K562 (cell line): ENCODE measurements around the gene LUC7L3. TPM values are rescaled to one million over a fixed set of nuclear protein-coding genes. Genes with fewer than 3 reads are reported as not detected.
A peak's percentile ranks its signal among the peaks of the same experiment; 100 is the strongest.

Source experiments
- ATAC-seq: fragments of 200-7000 bp; cut with Tn5 transposase; 3 replicates; pipeline ENCODE4 v1.9.1; 2020; ENCODE audit warnings: moderate library complexity
- BruUV-seq: library from RNA; stranded (reverse); fragments of 400-500 nt; replicated peaks from 2 replicates; lab custom pipeline; 2021; lab: Mats Ljungman, UMichigan
- CTCF ChIA-PET: fragments of 300-600 bp; formaldehyde crosslinking; extraction: SDS; loops from one replicate; lab custom pipeline; 2021; ENCODE audit warnings: low intra/inter-chr PET ratio; lab: Yijun Ruan, JAX
- POLR2A ChIA-PET: fragments of 300-600, 350-650 bp; sonication (Branson Sonifier 250); formaldehyde crosslinking; extraction: SDS; loops from one replicate; lab custom pipeline; 2021; ENCODE audit warnings: antibody characterized with exemption, inconsistent platforms; lab: Yijun Ruan, JAX
- DNase-seq, 4 experiments: peaks; one replicate each; pipeline versions ENCODE4 v3.0.0 to v3.0.0-alpha.2; 2011 to 2018; ENCODE audit warnings: low spot score in 3 of 4, mixed read lengths in 3 of 4; ENCODE audit errors: extremely low read depth in 1 of 4
- FAIRE-seq: peaks from 2 replicates; lab custom pipeline; 2011; peaks lifted over from hg19 to GRCh38; lab: Jason Lieb, UNC
- H2AFZ ChIP-seq: 2 replicates; pipeline ENCODE4 v1.6.0; 2011; ENCODE audit warnings: low read depth, low read length, control low read depth, inconsistent platforms
- H3K27ac ChIP-seq: fragments of 200-600 bp; 3 replicates; pipeline ENCODE4 v1.8.0; 2011; ENCODE audit warnings: low read depth, mild to moderate bottlenecking, control low read depth, inconsistent platforms, low read length, moderate library complexity, mixed read lengths; ENCODE audit errors: extremely low read depth
- H3K27me3 ChIP-seq, 2 experiments: fragments of 300-600 bp in 1 of 2; 2 replicates in 1 of 2; 3 replicates in 1 of 2; pipeline versions ENCODE4 v1.6.0 to v1.8.0; 2011; ENCODE audit warnings: inconsistent platforms in 2 of 2, low read length in 2 of 2, mild to moderate bottlenecking in 1 of 2, mixed read lengths in 1 of 2, moderate library complexity in 1 of 2; ENCODE audit not compliant: control insufficient read depth in 2 of 2, insufficient read depth in 2 of 2
- H3K36me3 ChIP-seq: fragments of 300-600 bp; 3 replicates; pipeline ENCODE4 v1.8.0; 2011; ENCODE audit warnings: mild to moderate bottlenecking, low read length, inconsistent platforms; ENCODE audit not compliant: control insufficient read depth, insufficient read depth
- H3K4me1 ChIP-seq, 2 experiments: fragments of 200-600 bp in 1 of 2; replicated peaks in 1 of 2; 2 replicates in 1 of 2; 3 replicates in 1 of 2; pipeline versions ENCODE4 v1.5.1 to v1.8.0; 2011; ENCODE audit warnings: inconsistent platforms in 2 of 2, low read length in 2 of 2, mild to moderate bottlenecking in 1 of 2, mixed read lengths in 1 of 2, moderate library complexity in 1 of 2; ENCODE audit not compliant: control insufficient read depth in 2 of 2, insufficient read depth in 2 of 2
- H3K4me2 ChIP-seq: 2 replicates; pipeline ENCODE4 v1.6.1; 2011; ENCODE audit warnings: low read length, control low read depth, inconsistent platforms, mixed read lengths; ENCODE audit not compliant: insufficient read depth
- H3K4me3 ChIP-seq: fragments of 200-600 bp; sonication (generic), shearing (Covaris generic); 2 replicates; pipeline ENCODE4 v1.5.1; 2016; ENCODE audit warnings: control low read depth, inconsistent platforms
- H3K79me2 ChIP-seq: fragments of 200-600 bp; 3 replicates; pipeline ENCODE4 v1.8.0; 2011; ENCODE audit warnings: low read length, inconsistent platforms; ENCODE audit not compliant: control insufficient read depth, insufficient read depth
- H3K9ac ChIP-seq, 2 experiments: 2 replicates each; pipeline versions ENCODE4 v1.6.0 to v1.6.1; 2011; ENCODE audit warnings: low read depth in 2 of 2, low read length in 2 of 2, control low read depth in 1 of 2, inconsistent platforms in 1 of 2, mild to moderate bottlenecking in 1 of 2, mixed read lengths in 1 of 2; ENCODE audit not compliant: insufficient read depth in 1 of 2
- H3K9me1 ChIP-seq: one replicate; pipeline ENCODE4 v1.6.0; 2011; ENCODE audit warnings: inconsistent platforms, mild to moderate bottlenecking, low read length, moderate library complexity; ENCODE audit not compliant: control insufficient read depth, insufficient read depth
- H3K9me3 ChIP-seq: replicated peaks from 2 replicates; pipeline ENCODE4 v1.5.1; 2011; ENCODE audit warnings: low read depth, low read length, inconsistent platforms; ENCODE audit not compliant: control insufficient read depth, insufficient read depth
- H4K20me1 ChIP-seq: replicated peaks from 2 replicates; pipeline ENCODE4 v1.6.1; 2011; ENCODE audit warnings: low read length, inconsistent platforms, mixed read lengths; ENCODE audit not compliant: control insufficient read depth, insufficient read depth
- FOXO4 ChIP-seq: fragments of 450-650 bp; formaldehyde crosslinking; IDR thresholded peaks from 2 replicates; pipeline ENCODE4 v1.4.0; 2020; ENCODE audit warnings: mild to moderate bottlenecking, moderate library complexity
- GABPB1 ChIP-seq: sonication (generic); formaldehyde crosslinking; IDR thresholded peaks from 2 replicates; pipeline ENCODE4 v1.8.0; 2022; ENCODE audit warnings: mild to moderate bottlenecking, missing genetic modification reagents
- HIVEP1 ChIP-seq: fragments of 250-450 bp; sonication (Bioruptor Pico); IDR thresholded peaks from 2 replicates; pipeline ENCODE4 v1.4.0; 2020; ENCODE audit warnings: mild to moderate bottlenecking
- USF2 ChIP-seq: sonication (generic); formaldehyde crosslinking; IDR thresholded peaks from 2 replicates; pipeline ENCODE4 v1.5.0; 2020; ENCODE audit warnings: missing genetic modification reagents
- ZNF778 ChIP-seq: fragments of 450-650 bp; formaldehyde crosslinking; IDR thresholded peaks from 2 replicates; pipeline ENCODE4 v1.4.0; 2020; ENCODE audit warnings: mild to moderate bottlenecking, moderate library complexity
- WGBS: fragments of 100-300 bp; shearing (Covaris generic); methylation state at CpG from one replicate; pipeline ENCODE4 v1.1.6; 2016; ENCODE audit warnings: low coverage, mixed read lengths; ENCODE audit not compliant: insufficient coverage; ENCODE audit errors: missing lambda C conversion rate; 5-methylcytosine and 5-hydroxymethylcytosine counted together
- in situ Hi-C: fragments of 300-500 bp; cut with MboI; formaldehyde crosslinking; loops from 4 replicates; pipeline ENCODE4 v1.15.0; 2018; ENCODE audit warnings: inconsistent platforms, mixed read lengths
- intact Hi-C: fragments of 100-400 bp; cut with micrococcal nuclease; formaldehyde crosslinking; loops from 2 replicates; pipeline ENCODE4 v1.14.2; 2022
- polyA plus RNA-seq, 8 experiments: library from polyadenylated mRNA; depleted of rRNA in 4 of 8; stranded (reverse) in 5 of 8; unstranded in 3 of 8; fragments of >200 nt; fragmentation: Nextera tagmentation in 2 of 8; fragmentation: Illumina TruSeq in 1 of 8; extraction: Ambion mirVana in 2 of 8; extraction: Trizol in 1 of 8; gene quantifications; 2 replicates each; pipeline versions ENCODE4 v1.2.1 to v1.2.3, GENCODE V29; 2011 to 2014; ENCODE audit warnings: inconsistent platforms in 1 of 8, missing spikeins in 1 of 8
- total RNA-seq, 7 experiments: library from RNA; depleted of rRNA in 6 of 7; stranded (reverse); fragments of >200 nt in 6 of 7; fragmentation: Illumina TruSeq in 2 of 7; extraction: Trizol in 2 of 7; gene quantifications; 2 replicates each; pipeline versions ENCODE4 v1.2.1 to v1.2.3, GENCODE V29; 2011 to 2021; ENCODE audit warnings: low replicate concordance in 1 of 7
- TF ChIP-seq, protein P1 (sequence below), 2 experiments: fragments of 250-450 bp in 1 of 2; fragments of 450-650 bp in 1 of 2; sonication (Bioruptor Pico) in 1 of 2; IDR thresholded peaks; 2 replicates each; pipeline versions ENCODE4 v1.6.1 to v1.8.0; 2016 to 2021; ENCODE audit warnings: mild to moderate bottlenecking in 2 of 2, moderate library complexity in 2 of 2, missing compliant biosample characterization in 1 of 2, missing genetic modification characterization in 1 of 2
- TF ChIP-seq, protein P2 (sequence below), 2 experiments: fragments of 450-650 bp; IDR thresholded peaks; 2 replicates each; pipeline ENCODE4 v1.6.1; 2016; ENCODE audit warnings: mild to moderate bottlenecking in 2 of 2, borderline replicate concordance in 1 of 2, low read depth in 1 of 2, moderate library complexity in 1 of 2

Gene LUC7L3
- total and polyA plus RNA-seq, 9 of the 15 experiments (the other 6 are each of a cell fraction or from before 2014, with no cell fraction given), result 80.8 to 284 (median 127) TPM

DNA sequence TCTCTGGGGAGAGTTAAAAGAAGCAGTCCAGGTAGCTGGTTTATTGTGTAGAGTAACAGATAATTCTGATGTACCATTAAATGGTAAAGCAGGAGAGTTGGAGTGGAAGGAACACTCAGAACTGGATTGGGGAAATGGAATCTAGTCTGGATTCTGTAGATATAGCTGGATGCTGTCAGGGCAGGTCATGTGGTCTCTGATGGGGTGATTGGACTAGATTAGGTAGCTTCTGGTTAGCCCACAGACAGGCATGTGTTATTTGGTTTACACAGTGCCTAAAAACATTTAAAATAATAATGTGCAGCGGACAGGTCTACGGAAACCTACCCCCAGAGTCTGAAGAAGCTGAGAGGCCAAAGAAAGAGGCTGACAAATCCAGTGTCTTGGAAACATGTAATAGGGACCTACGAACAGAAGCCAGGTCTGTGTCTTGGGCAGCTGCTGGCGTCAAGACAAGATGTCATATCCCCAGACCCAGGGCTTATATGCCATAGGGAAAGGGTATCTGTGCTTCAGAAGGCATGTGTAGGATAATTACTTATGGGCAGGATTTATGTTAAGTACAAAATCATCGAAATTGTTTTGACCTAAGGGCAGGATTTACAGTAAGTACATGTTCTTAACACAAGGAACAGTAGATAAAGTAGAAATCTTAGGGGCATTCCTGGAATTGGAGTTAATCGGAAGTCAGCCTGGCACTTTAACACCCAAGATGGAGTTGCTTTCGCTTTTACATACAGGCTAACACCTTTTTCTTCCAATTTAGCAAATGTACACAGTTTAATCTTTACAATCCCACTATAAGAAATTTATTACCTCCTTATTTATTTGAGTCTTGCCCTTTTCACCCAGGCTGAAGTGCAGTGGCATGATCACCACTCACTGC, 12.4 kb downstream of the LUC7L3 start (continued):
- TF ChIP-seq, protein P1, sequence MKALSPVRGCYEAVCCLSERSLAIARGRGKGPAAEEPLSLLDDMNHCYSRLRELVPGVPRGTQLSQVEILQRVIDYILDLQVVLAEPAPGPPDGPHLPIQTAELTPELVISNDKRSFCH (CRISPR knock-in tag; IDR thresholded peaks at IDR 0.05), result no peak
- TF ChIP-seq, protein P1 (tag; IDR thresholded peaks at IDR 0.05), result no peak
- TF ChIP-seq FOXO4 (no peak), USF2 (CRISPR knock-in tag) (peak; percentile 26)

DNA sequence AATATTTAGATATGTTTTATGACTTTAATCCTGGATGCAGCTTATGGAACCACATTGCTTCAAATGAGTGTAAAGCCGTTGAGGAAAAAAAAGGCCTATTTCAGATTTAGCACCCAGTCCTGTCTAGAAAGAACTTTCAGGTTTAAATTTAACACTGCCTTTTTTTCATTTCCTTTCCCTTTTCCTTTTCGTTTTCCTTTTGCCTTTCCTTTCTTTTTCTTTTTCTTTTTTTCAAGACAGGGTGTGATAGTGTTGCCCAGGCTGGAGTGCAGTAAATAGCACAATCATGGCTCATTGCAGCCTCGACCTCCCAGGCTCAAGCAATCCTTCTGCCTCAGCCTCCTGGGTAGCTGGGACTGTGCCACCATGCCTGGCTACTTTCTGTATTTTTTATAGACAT, 15.9 kb downstream of the LUC7L3 start:
- Histone ChIP-seq H3K4me3 (no peak overlapping the region), H3K27me3 (no peaks in the 10 kb centered on the region), H3K9ac (no peak overlapping the region), H3K79me2 (peaks cover 99% of the 10 kb centered on the region), H3K4me2 (no peak overlapping the region), H2AFZ (no peak overlapping the region), H3K9me3 (no peaks in the 10 kb centered on the region), H3K36me3 (peaks cover 65% of the 10 kb centered on the region), H3K4me1 (peaks cover 5 to 8% of the 10 kb centered on the region in 2 experiments; a peak in 3 of 5 replicates), H3K27ac (no peak overlapping the region), H3K9me1 (peaks cover 3% of the 10 kb centered on the region), H4K20me1 (peaks cover 18% of the 10 kb centered on the region)
- WGBS, result 84% methylated on average over 2 of the region's 3 CpGs
- ChIA-PET POLR2A (no interaction called here), CTCF (no interaction called here)
- intact Hi-C loops, result no loop called here
- FAIRE-seq (no peak), DNase-seq (no peak), ATAC-seq (no peak)
- BruUV-seq, result no TSS peak
- in situ Hi-C loops, result no loop called here
- TF ChIP-seq, protein P2, sequence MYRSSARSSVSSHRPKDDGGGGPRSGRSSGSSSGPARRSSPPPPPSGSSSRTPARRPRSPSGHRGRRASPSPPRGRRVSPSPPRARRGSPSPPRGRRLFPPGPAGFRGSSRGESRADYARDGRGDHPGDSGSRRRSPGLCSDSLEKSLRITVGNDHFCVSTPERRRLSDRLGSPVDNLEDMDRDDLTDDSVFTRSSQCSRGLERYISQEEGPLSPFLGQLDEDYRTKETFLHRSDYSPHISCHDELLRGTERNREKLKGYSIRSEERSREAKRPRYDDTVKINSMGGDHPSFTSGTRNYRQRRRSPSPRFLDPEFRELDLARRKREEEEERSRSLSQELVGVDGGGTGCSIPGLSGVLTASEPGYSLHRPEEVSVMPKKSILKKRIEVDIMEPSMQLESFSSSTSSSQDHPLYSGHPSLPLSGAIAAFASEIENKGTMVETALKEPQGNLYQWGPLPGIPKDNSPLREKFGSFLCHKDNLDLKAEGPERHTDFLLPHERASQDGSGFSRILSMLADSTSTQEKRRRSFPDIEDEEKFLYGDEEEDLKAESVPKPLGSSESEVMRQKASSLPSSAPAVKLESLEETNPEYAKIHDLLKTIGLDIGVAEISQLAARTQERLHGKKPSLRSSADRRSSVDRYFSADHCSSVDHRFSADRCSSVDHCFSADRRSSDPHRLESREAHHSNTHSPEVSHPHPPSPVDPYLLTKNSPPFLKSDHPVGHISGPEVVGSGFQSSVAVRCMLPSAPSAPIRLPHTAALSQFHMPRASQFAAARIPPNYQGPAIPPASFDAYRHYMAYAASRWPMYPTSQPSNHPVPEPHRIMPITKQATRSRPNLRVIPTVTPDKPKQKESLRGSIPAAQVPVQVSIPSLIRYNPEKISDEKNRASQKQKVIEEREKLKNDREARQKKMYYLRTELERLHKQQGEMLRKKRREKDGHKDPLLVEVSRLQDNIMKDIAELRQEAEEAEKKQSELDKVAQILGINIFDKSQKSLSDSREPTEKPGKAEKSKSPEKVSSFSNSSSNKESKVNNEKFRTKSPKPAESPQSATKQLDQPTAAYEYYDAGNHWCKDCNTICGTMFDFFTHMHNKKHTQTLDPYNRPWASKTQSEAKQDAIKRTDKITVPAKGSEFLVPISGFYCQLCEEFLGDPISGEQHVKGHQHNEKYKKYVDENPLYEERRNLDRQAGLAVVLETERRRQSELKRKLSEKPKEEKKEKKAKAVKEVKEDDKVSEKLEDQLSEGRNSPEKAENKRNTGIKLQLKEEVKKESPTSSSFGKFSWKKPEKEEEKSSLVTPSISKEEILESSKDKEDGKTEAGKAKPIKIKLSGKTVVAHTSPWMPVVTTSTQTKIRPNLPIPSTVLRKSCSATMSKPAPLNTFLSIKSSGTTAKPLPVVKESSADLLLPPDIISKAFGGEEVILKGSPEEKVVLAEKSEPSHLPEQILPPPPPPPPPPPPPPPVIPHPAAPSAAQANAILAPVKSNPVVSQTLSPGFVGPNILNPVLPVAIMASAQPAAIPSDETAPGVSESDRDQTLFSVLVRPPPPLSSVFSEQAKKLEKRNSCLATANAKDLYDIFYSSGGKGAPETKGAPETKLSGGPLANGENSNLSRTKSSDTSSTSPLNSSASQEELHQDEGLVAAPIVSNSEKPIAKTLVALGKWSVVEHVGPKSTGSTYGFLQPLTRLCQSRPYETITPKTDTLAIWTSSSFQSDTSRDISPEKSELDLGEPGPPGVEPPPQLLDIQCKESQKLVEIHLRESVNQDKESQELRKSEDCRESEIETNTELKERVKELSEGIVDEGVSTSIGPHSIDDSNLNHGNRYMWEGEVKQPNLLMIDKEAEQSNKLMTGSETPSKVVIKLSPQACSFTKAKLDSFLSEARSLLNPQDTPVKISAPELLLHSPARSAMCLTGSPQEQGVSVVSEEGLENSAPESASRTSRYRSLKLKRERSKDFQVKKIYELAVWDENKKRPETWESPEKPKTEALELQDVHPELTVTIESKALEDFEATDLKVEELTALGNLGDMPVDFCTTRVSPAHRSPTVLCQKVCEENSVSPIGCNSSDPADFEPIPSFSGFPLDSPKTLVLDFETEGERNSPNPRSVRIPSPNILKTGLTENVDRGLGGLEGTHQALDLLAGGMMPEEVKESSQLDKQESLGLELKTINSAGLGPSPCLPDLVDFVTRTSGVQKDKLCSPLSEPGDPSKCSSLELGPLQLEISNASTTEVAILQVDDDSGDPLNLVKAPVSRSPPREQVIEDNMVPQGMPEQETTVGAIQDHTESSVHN (IDR thresholded peaks at IDR 0.05; ENCODE audit: borderline replicate concordance in 1 of 2, low read depth in 1 of 2), result no peak
- TF ChIP-seq GABPB1 (CRISPR knock-in tag) (no peak), HIVEP1 (CRISPR knock-in tag) (no peak), ZNF778 (CRISPR knock-in tag) (no peak)
